Kidney capillary endothelial cell (primary cell): ENCODE results near the gene ASTL.
"Not testable (repeated sequence)": the region's sequence is repeated elsewhere in the genome, so short reads cannot be mapped to it uniquely, and the experiment has no call there.

Source experiments
- DNase-seq: peaks from one replicate; pipeline ENCODE4 v3.0.0-alpha.2; 2018; ENCODE audit warnings: low spot score

ASTL gene

GRCh38 chr2:96098900-96099590 is 39.3 kb downstream of the ASTL start:
- no peak for DNase-seq

DNA sequence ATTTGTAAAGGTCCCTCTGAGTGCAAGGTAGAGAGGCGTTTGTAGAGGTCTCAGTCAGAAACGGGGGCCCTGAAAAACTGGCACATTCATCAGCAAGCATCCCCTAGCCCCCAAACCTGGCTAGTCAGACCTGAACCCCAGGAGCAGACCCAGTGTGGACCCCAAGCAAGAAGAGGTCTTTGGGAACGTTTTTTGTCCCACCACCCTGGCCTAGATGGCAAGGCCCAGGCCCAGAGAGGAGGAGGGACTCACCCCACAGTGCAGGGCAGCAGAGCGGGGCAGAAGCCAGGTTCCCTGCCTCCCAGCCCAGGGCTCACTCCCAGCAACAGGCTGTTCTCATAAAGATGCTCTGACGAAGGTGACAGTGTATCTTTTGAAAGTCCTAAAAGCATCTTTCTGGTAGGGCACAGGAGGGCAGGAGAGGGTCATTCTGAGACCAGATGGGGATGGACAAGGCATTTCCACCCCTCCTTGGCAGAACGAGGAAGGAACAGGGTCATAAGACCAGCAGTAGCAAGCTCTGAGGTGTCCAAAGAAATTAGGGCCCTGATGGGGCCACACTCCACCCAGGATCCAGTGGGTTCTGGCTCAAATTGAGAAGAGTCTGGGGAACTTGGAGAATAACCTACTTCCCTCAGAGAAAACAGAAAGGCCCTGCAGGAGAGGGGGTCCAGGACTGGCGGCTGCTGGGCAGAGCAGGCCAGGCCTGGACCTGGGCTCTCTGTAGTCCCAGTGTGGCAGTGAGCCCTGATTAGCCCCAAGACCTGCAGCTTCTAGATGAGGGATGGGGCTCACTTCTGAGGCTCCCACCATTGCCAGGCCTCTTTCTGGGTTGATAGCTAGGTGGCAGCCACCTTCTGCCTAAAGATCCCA is 40.1 kb downstream of the ASTL start:
- no peak for DNase-seq

- no peak for DNase-seq
These were observed 40.9 kb downstream of the ASTL start for GRCh38 chr2:96097441-96097840.

GRCh38 chr2:96095116-96095636 is 43.1 kb downstream of the ASTL start:
- no peak for DNase-seq

GRCh38 chr2:96093528-96093927 is 44.8 kb downstream of the ASTL start:
- DNase-seq: no peak

DNA sequence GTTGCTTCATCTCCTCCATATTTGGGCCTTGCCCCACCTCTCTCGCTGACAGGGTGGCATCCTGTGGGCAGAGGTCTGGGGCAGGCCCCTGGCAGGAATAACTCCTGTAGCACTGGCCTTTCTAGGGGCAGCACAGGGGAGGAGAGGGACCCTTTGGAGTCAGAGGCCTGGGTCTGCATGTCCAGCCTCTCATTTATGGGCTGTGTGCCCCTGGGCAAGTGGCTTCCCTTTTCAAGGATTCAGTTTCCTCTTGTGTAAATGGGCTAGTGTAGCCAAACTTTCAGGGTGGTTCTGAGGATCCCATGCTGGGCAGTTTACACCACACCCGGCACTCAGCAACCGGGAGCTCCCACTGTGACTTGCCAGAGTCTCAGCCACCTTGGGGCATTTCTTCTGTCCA is 45.4 kb downstream of the ASTL start:
- no peak for DNase-seq

DNA sequence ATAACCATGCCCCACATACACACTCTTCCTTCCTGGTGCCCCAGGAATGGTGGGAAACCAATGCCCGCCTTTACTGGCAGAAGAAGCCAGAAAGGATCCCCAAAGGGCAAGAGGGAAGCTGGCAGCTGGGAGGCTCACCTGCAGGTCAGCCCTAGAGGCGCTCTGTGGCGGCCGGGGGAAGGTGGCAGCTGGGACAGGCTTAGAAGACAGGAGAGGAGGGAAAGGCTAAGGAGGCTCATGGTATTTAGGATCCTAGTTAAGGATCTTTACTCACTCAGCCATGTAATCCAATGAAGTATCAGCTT is 45.8 kb downstream of the ASTL start:
- DNase-seq: no peak

DNA sequence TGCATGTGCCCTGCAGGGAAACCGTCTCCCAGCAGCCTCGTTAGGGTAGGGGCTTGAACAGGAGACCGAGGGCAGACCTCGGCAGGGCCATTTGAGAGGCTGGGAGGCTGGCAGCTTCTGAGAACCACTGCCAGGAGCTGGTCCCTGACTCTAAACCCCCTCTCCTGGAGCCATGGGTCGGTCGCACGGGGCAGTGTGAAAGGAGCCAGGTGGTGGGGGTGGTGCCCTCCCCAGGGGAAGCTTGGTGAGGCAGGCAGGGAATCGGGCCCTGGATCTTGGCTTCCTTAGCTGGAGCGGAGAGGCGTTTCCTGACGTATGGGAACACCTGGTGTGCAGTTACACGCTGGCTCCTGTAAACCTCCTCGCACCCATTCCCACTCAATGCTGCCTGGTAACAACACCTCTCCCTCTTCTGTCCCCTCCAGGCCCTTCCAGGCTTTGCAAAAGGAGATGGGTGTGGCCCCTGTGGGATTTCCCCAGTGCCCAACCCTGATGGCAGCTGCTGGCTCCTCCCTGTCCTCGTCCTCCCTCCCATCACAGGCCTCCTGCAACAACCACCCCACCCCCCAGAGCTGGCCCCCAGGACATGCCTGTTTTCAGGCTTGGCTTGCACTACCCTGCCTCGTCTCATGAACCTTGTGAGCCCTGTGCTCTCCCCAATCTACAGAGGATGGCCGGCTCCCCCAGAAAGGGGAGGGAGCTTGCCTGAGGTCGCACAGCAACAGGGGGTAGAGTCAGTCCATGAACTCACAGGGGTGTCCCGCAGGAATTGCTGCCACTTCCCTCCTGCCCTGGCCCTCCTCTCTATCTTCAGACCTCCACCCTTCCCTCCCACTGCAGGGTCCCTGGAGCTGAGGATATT is 46.4 kb downstream of the ASTL start:
- DNase-seq: no peak

GRCh38 chr2:96091141-96091710 is 47.1 kb downstream of the ASTL start:
- DNase-seq: no peak

GRCh38 chr2:96090196-96090926 is 47.9 kb downstream of the ASTL start:
- DNase-seq: no peak

GRCh38 chr2:96089356-96090195 is 48.7 kb downstream of the ASTL start:
- no peak for DNase-seq

DNA sequence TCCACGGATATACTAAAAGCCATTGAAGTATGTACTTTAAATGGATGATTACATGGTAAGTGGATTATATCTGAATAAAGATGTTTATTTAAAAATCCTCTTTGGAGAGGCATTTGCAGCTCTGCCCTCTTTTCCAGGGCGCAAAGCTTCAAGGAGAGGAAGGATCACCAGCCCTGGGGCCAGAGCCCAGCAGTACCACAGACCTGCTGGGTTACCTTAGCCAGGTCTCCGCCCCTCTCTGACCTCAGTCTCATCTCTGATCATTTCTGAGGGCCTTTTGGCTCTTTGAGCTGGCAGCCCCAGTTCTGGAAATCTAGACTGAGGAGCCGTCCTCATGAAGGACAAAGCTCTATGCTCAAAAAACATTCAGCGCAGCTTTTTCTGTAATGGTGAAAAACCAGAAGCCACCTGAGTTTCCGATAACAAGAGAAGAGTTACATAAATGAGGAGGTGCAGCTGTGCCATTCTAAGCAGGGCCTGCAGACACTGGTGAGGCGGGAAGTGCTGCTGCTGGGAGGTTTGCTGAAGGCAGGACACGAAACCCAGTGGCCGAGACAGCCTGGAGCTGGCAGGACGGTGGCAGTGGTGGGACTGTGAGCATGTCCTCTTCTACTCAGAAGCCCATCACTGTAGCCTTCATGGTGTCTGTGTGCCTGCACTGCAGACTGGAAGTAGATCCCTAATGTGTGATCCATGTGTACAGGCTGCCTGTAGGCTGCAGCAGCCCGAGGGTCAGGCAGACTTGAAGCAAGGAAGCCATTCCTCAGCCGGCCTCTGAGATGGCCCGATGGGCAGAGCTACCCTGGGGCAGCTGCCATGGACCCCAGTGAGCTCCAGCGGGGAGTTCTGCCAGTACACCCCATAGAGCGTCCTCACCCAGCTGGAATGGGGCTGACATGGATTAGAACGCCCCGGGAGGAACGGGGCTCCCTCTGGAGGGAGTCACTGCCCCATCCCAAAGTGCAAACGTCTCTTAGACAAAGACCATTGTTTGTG is 49.7 kb downstream of the ASTL start:
- DNase-seq: no peak

DNA sequence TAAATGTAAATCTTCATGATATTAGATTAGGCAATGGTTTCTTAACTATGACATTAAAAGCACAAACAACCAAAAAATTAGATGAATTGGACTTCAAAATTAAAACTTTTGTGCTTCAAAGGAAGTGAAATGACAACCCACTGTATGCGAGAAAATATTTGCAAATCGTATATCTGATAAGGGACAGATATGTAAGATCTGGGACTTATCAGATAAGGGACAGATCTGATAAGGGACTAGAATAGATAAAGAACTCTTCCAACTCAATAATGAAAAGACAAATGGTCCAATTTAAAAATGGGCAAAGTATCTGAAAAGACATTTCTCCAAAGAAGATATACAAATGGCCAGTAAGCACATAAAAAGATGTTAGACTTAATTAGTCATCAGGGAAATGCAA is 51.2 kb downstream of the ASTL start:
- DNase-seq: no peak

- DNase-seq: no peak
These were observed 52.6 kb downstream of the ASTL start for GRCh38 chr2:96085541-96086355.

- DNase-seq: not testable (repeated sequence)
These were observed 53.3 kb downstream of the ASTL start for GRCh38 chr2:96084858-96085518.

DNA sequence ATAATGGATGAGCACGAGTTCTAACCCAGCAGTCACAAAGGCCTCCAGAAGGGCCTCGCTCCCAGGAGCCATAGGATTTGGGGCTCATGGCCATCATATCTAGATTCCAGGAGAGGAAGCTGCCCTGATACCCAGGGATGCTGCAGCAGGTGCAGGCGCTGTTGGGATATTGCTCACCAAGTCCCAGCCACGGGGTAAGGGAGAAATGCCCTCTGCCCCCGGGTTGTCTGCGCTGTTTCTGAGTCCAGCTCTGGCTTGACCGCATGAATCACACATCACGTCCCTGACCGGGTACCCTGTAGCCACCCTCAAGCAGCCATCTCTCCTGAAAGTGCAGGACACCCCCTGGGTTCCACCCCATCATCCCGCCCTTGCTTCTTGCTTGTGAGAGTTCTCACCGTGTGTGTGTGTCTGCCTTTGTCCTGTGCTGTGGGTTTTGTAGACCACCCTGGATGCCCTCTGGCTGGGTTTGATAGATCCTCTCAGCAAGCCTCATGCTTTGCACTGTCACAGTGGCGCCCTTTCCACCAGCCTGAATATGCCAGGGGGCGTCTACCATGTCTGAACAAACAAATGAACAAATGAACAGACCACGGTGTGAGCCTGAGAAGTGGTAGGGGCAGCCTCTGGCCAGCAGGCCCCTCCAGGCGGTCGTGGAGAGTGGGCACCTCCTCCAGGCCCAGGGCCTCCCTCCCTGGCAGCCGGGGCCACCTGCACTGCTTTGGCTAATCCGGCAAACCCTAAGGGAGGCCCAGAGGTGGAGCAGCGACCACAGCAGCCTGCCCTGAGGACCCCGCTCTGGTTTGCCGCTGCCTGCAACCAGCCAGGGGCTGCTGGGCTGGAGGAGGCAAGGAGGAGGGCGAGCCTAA is 54.1 kb downstream of the ASTL start:
- no peak for DNase-seq
